Effector CD8-positive, alpha-beta T cell (primary cell): ENCODE data around the gene BRMS1.
A peak's percentile ranks its signal among the peaks of the same experiment; 100 is the strongest.

Experiments used
- DNase-seq: peaks from one replicate; lab custom pipeline; 2025; lab: John Stamatoyannopoulos, UW

The BRMS1 gene

GRCh38 chr11:66309475-66309874, 35.4 kb downstream of the BRMS1 start:
- no peak for DNase-seq

- DNase-seq = no peak
Observed at GRCh38 chr11:66302656-66303055, 42.2 kb downstream of the BRMS1 start.

GRCh38 chr11:66299186-66299585, 45.7 kb downstream of the BRMS1 start:
- DNase-seq = no peak

GRCh38 chr11:66297610-66298009, 47.3 kb downstream of the BRMS1 start:
- no peak for DNase-seq

GRCh38 chr11:66294626-66295620, 50.0 kb downstream of the BRMS1 start:
- DNase-seq = no peak

GRCh38 chr11:66293777-66294625, 50.9 kb downstream of the BRMS1 start:
- no peak for DNase-seq

GRCh38 chr11:66293352-66293751, 51.6 kb downstream of the BRMS1 start:
- DNase-seq = no peak

GRCh38 chr11:66292543-66293332, 52.2 kb downstream of the BRMS1 start:
- DNase-seq = no peak

GRCh38 chr11:66291706-66292542, 53.0 kb downstream of the BRMS1 start, which contains the start of gene TMEM151A:
TSS of gene TMEM151A (plus strand) at chr11:66291894. CDS start at chr11:66292014, 120 bp downstream.
- no peak for DNase-seq

- DNase-seq = no peak
Observed at GRCh38 chr11:66291303-66291705, 53.6 kb downstream of the BRMS1 start.

- DNase-seq = no peak
Observed at GRCh38 chr11:66290330-66290621, 54.6 kb downstream of the BRMS1 start.

GRCh38 chr11:66289548-66290329, 55.2 kb downstream of the BRMS1 start:
- DNase-seq = peak; percentile 76

GRCh38 chr11:66288671-66289547, 56.0 kb downstream of the BRMS1 start, which contains the start of gene YIF1A:
TSS of gene YIF1A (minus strand) at chr11:66289143. CDS start at chr11:66288985, 158 bp downstream.
- peak; percentile 96 for DNase-seq

- DNase-seq = no peak
Observed at GRCh38 chr11:66287889-66288670, 56.8 kb downstream of the BRMS1 start.
